Activated CD4-positive, CD25-positive, alpha-beta regulatory T cell treated with anti-CD3 and anti-CD28 coated beads, Interleukin-2, amount 50 U/mL, for 72 hours (primary cell): ENCODE results near the gene DPH6.

ENCODE experiments used
- DNase-seq: peaks from one replicate; pipeline ENCODE4 v3.0.0; 2021

Gene DPH6

GRCh38 chr15:35540021-35540420 is 5.9 kb downstream of the DPH6 start:
- DNase-seq, result no peak

DNA sequence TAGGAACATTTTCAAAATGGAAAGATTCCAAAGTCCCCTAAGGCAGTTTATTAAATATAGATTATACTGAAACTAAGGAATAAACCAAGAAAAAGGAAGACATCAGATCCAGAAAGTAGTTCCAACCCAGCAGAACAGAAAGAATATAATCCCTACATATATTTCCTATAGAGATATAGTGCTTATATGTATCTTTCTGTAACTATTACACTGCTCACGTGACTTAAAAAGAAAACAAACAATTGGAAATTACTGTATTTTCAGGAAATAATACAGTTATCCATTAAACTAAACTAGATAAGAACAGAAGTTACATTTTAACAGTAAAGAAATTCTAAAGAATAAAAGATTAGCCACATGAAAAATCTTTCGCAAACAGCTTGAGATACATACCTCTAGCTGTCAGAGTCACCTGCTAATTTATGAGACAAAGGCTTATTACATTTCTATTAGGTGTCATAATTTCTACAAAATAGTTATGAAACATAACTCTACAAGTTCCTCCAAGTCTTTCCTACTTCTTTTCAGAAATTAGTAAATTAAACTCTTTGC is 10.5 kb downstream of the DPH6 start:
- DNase-seq, result no peak

DNA sequence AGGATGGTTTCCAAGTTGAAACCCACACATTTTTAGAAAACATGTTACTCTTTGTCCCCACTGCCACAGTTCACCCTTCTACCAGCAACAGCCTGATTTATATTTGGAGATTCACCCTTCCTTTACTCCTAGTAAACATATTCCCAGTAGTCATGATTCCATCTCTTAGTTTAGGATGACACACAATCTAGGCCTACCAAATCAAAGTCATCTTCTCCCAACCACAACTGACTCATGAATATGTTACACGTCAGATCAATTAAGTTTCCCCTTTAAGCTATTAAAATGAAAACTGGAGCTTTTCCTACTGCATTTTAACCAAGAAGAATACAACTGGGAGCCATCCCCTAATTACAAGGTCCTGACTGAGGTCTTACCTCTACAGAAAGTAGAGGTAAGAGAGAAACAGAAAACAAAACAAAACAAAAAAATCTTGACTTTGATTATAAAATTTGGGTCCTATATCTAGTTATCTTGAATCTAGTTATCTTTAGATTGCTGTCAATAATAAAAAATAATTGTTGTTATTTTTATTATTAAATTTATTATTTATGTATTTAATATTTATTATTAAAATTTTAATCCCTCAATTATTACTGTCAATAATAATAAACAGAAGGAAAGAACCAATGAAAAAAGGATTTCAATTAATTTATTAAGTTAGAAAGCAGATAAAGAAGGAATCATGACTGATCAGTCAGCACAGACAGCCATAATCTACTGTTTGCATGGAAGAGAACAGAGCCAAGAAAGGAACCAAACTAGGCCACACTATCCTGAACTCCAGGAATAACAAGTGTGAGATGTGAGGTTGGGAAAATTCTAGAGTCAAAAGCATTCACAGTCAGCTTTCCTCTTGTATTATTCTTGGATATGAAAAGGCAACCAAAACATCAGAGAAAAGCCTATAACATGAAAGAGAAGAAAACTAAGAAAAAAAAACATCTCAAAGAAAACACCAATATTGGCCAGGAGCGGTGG is 12.5 kb downstream of the DPH6 start:
- no peak for DNase-seq

DNA sequence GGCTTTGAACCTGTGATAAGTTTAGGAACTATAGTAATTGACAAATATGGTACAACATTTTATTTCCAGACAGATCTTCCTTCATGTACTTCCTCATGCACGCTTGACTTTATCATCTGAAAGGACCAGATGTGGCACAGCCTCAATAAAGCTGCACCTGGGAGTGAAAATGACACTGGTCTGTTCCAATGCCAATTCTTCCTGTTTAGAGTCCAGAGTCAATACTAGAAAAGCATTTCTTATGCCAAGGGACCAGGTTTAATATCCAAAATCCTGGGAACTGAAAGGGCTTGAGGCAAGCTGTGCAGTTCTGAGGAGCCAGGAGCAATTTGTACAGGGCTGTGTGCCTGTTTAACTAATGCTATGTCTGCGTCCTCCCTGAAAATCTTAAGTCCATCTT is 15.3 kb downstream of the DPH6 start:
- DNase-seq, result no peak

- no peak for DNase-seq
Measured at GRCh38 chr15:35529784-35530183, 16.2 kb downstream of the DPH6 start.

- DNase-seq, result no peak
Measured at GRCh38 chr15:35522061-35522460, 23.9 kb downstream of the DPH6 start.

GRCh38 chr15:35519541-35520149 is 26.3 kb downstream of the DPH6 start:
- DNase-seq, result no peak

DNA sequence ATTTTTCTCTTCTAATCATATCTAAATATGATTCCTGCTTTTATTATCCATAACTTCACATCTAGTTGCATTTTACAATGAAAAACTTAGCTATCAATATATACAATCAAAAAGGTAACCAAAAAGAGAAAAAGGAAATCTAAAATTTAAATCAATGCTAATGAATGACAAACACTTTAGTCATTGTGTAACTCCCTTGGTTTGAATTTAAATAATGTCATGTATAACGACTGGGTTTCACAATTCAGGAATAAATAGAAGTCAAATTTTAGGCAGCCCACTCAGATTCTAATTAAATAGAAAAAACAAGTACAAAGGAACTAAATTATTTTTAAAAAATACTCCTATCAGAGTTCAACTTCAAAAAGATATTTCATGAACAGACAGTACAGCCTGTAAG is 26.9 kb downstream of the DPH6 start:
- no peak for DNase-seq

- no peak for DNase-seq
Measured at GRCh38 chr15:35514759-35515158, 31.2 kb downstream of the DPH6 start.

- DNase-seq, result no peak
Measured at GRCh38 chr15:35507932-35508638, 37.9 kb downstream of the DPH6 start.

GRCh38 chr15:35506272-35506870 is 39.6 kb downstream of the DPH6 start:
- no peak for DNase-seq

DNA sequence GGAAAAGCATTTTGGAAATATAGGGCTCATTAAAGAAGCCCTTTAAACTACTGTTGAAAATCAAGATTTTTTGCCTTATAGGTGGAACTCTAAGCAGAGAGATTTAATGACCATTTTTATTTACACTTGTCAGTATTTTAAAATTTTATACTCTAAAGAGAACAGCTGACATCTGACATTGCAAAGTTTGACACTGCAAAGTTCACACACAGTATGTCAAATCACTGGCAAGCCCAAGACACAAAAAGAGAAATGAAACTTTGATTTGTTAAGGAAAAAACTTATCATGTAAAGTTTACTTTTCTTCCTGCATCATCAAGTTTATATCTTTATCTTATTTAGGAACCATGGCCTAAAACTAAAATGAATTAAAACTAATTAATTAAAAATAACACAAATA is 40.2 kb downstream of the DPH6 start:
- DNase-seq, result no peak

DNA sequence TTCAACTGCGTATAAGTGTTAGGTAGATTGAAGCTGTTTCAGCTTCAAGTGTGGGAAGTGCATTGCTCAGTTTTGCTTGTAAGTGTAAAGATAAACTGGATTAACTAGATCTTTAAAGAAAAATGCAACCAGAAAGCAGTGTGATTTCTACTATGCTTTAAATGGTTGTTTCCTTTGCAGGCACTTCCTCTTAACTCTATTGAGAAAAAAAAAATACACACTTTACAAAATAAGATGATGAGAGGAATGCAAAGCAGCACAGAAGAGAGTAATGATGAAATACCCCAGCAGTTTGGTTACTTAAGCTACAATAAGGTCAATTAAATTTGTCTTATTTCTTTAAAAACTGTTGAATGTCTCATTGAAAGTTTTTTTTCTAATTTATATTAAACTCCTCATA is 40.8 kb downstream of the DPH6 start:
- no peak for DNase-seq

DNA sequence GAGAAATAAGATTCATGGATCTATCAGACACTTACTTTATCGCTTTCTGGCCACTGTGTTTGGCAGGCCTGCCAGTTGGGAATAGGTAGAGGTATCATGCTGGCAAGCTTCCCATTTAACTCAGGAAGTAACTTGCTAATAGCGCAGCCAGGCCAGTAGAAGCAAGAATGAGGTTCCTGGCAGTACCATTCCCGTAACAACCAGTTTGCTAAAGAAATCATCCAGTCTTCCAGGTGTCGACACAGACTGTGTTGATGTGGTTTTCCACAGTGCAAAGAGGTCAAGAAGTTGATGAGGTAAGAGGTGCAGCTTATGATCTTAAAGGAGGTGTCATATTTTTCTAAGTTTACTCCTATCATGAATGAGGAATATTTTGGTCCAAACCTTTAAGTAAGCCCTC is 46.2 kb downstream of the DPH6 start:
- no peak for DNase-seq

- DNase-seq, result no peak
Measured at GRCh38 chr15:35496585-35496984, 49.4 kb downstream of the DPH6 start.

DNA sequence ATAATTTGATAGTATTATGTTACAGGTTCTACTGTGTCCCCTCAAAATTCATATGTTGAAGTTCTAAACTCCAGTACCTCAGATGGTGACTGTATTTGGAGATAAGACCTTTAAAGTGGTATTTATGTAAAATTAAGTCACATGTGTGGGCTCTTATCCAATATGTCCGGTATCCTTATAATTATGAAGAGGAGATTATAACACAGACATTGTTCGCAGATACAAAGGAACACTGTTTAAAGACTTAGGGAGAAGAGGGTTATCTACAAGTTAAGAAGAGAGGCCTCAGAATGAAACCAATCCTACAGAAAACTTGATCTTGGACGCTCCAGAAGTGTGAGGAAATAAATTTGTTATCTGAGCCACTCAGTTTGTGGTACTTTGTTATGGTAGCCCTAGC is 50.9 kb downstream of the DPH6 start:
- DNase-seq, result no peak

GRCh38 chr15:35491999-35492398 is 54.0 kb downstream of the DPH6 start:
- DNase-seq, result no peak

- no peak for DNase-seq
Measured at GRCh38 chr15:35491173-35491572, 54.8 kb downstream of the DPH6 start.

DNA sequence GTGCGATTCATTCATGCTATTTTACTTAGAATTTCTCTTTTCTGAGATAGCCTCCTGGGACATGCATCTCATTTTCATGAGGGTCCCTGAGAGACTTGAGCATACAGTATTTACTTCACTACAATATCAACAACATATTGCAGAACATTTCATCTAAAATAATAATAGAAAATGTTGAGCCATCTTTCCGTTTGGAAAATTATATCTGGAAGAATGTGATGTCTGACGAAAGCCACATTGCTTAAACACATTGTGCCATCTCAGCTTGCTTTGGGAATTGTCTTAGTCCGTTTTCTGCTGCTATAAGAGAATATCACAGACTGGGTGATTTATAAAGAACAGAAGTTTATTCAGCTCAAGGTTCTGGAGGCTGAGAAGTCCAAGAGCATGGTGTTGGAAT is 55.5 kb downstream of the DPH6 start:
- DNase-seq, result no peak

DNA sequence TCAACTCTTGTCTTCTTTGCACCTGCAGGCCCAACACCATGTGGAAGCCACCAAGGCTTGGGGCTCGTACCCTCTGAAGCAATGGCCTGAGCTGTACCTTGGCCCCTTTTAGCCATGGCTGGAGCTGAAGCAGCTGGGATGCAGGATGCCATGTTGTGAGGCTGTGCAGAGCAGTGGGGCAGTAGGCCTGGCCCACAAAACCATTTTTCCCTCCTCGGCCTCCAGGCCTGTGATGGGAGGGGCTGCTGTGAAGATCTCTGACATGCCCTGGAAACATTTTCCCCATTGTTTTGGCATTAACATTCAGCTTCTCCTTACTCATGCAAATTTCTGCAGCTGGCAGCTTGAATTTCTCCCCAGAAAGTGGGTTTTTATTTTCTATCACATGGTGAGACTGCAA is 58.5 kb downstream of the DPH6 start:
- no peak for DNase-seq

DNA sequence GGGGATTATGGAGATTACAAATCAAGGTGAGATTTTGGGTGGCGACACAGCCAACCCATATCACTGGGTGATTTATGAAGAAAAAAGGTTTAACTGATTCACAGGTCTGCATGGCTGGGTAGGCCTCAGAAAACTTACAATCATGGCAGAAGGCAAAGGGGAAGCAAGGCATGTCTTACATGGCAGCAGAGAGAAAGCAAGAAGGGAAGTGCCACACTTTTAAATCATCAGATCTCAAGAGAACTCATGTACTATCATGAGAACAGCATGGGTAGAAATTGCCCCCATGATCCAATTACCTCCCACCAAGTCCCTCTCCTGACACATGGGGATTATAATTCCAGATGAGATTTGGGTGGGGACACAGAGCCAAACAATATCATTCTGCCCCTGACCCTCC is 59.7 kb downstream of the DPH6 start:
- DNase-seq, result no peak

DNA sequence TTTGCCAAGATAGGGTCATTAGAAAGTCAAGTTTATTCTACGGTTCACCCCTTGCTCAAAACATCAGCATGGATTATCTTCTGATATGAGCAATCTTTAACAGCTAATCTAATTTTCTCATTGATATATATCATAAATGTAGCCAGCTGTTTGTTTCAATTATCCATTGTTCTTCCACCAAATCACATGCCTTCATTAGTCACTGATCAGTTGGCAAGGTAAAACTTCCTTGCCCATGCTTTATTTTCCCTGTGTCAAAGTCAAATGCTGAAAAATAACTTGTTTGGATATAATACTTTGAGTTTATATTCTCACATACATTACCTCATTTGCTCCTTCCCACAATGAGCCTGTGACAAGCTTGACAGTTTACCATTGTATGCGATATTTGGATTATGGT is 60.6 kb downstream of the DPH6 start:
- no peak for DNase-seq
